Activated CD8-positive, alpha-beta memory T cell treated with anti-CD3 and anti-CD28 coated beads for 4 hours (primary cell): ENCODE data around the gene ZBTB5.
A peak's percentile ranks its signal among the peaks of the same experiment; 100 is the strongest.
"Not testable (repeated sequence)": the region's sequence is repeated elsewhere in the genome, so short reads cannot be mapped to it uniquely, and the experiment has no call there.

Source experiments
- DNase-seq, 2 donors: peaks; one replicate each; pipeline ENCODE4 v3.0.0-alpha.2; 2020; ENCODE audit warnings: low read depth in 2 of 2

Gene ZBTB5

GRCh38 chr9:37486256-37486615 lies 21.0 kb upstream of the ZBTB5 start:
- no peak for DNase-seq

GRCh38 chr9:37485389-37486255 lies 20.4 kb upstream of the ZBTB5 start, which contains the start of gene POLR1E:
Gene POLR1E, plus strand, starts transcription at chr9:37485948. Its CDS starts 100 bp downstream, at chr9:37486048.
- DNase-seq = peak; percentile 92 to 94

GRCh38 chr9:37480759-37481158 lies 15.5 kb upstream of the ZBTB5 start:
- DNase-seq = no peak

DNA sequence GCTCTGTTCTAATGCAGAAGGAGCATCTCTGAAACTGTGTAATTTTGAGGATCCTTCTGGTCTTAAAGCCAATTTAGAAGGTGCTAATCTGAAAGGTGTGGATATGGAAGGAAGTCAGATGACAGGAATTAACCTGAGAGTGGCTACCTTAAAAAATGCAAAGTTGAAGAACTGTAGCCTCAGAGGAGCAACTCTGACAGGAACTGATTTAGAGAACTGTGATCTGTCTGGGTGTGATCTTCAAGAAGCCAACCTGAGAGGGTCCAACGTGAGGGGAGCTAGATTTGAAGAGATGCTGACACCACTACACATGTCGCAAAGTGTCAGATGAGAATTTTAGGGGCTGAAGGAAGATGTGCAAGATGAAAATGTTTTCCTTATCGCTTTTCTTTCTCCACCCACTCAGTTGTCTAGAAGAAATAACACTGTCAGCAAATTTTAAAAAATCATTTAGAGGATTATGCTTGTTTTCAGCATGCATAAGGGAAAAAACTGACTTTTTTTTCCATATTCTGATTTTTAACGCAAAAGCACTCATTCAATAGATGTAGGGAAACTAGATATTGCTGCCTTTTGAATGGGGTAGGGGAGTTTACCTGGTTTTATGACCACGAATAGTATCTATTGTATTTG lies 12.9 kb upstream of the ZBTB5 start:
- DNase-seq = not testable (repeated sequence)

DNA sequence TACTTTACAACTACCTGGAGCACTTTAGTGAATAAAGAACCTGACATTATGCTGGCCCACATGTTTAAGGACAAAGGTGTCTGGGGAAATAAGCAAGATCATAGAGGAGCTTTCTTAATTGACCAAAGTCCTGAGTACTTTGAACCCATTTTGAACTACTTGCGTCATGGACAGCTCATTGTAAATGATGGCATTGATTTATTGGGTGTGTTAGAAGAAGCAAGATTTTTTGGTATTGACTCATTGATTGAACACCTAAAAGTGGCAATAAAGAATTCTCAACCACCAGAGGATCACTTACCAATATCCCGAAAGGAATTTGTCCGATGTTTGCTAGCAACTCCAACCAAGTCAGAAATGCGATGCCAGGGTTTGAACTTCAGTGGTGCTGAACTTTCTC lies 12.2 kb upstream of the ZBTB5 start:
- not testable (repeated sequence) for DNase-seq

GRCh38 chr9:37476930-37477329 lies 11.7 kb upstream of the ZBTB5 start:
- DNase-seq = no peak

- DNase-seq = no peak
These were observed 9.2 kb upstream of the ZBTB5 start for GRCh38 chr9:37474438-37474837.

- not testable (repeated sequence) for DNase-seq
These were observed 8.7 kb upstream of the ZBTB5 start for GRCh38 chr9:37473982-37474381.

GRCh38 chr9:37471942-37472684 lies 6.9 kb upstream of the ZBTB5 start:
- DNase-seq = no peak

GRCh38 chr9:37468620-37469019 lies 3.4 kb upstream of the ZBTB5 start:
- DNase-seq = no peak

DNA sequence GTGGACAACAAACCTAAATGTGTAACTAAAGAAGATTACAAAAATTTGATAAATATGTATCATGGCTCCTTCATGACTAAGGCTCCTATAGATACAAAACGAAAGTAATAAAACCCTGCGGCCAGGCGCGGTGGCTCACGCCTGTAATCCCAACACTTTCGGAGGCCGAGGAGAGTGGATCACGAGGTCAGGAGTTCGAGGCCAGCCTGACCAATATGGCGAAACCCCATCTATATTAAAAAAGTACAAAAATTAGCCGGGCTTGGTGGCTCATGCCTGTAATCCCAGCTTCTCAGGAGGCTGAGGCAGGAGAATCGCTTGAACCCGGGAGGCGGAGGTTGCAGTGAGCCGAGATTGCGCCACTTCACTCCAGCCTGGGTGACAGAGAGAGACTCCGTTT lies 2.3 kb upstream of the ZBTB5 start:
- DNase-seq = not testable (repeated sequence)

GRCh38 chr9:37466037-37466709 lies 923 bp upstream of the ZBTB5 start:
- DNase-seq = no peak

- peak; percentile 49 to 69 for DNase-seq
These were observed 613 bp downstream of the ZBTB5 start for GRCh38 chr9:37464426-37465248.

DNA sequence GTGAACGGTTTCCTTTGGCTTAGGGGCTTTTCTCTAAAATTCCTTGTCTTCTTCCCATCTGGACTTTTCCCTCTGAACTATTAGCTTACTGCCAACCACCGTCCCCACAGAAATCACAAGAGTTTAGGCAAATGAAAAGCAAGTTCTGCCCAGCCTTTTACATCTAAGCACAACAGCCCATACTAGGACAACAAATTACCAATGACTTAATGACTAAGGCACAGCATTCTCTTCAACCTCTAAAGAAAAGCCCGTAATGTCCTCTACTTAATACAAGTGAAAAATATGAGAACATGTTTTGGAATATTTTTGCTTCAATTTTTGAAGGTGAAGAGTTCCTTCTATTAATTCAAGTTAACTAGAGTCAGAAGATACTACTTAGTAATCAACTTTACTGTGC lies 1.2 kb downstream of the ZBTB5 start:
- no peak for DNase-seq

DNA sequence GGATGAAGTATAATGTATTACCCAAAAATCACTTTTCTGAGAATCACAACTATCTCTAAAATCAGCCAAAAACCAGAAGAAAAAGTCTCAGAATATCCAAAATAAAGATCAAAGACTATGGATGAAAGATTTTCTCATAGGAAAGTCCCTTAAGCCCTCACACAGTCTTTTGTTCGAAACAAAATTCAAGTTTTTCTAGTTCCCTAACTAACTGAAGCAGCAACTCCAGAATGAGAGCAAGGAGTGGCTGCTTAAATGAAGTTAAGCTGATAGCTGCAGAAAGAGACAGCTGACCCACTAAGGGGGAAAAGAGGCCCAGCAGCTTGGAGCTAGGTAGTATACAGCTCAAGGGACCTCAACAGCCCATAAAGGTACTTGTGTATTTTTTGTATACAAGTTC lies 8.4 kb downstream of the ZBTB5 start:
- DNase-seq = no peak

DNA sequence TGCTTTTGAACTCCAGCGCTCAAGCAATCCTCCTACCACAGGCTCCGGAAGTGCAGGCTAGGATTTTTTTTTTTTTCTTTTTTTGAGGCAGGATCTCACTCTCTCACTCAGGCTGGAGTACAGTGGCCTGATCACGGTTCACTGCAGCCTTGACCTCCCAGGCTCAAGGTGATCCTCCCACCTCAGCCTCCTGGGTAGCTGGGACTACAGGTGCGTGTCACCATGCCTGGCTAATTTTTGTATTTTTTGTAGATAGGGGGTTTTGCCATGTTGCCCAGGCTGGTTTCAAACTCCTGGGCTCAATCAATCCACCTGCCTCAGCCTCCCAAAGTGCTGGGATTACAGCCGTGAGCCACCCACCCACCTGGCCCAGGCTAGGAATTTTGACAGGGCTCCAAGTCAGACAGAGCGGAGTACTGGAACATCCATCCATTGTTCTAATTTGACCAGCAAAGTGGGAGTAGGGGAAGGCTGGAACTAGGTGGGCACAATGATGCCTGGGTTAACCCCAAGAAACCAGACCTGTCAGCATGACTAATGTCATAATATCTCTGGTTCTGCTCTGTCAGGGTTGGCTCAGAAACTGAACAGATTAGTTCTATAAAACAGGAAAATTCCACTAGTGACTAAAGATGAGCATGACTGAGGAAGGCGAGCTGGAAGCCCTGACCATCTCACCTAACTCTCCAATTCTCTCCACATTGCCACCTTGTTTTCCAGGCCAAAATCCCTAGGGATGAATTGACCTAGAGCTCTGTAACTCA lies 9.2 kb downstream of the ZBTB5 start:
- DNase-seq = no peak

- DNase-seq = no peak
These were observed 11.0 kb downstream of the ZBTB5 start for GRCh38 chr9:37454238-37454637.

GRCh38 chr9:37453827-37454226 lies 11.4 kb downstream of the ZBTB5 start:
- DNase-seq = no peak

GRCh38 chr9:37452611-37453010 lies 12.6 kb downstream of the ZBTB5 start:
- DNase-seq = no peak

- DNase-seq = no peak
These were observed 13.6 kb downstream of the ZBTB5 start for GRCh38 chr9:37451628-37452027.
